Effector memory CD4-positive, alpha-beta T cell (primary cell): ENCODE measurements around the gene PGAM2.

Experiments
- DNase-seq, 3 donors: peaks; one replicate each; pipeline ENCODE4 v3.0.0-alpha.2; 2020
- H3K27ac ChIP-seq: 2 replicates; pipeline ENCODE4 v1.7.0; 2013; ENCODE audit warnings: mild to moderate bottlenecking, low read length, moderate library complexity; ENCODE audit not compliant: insufficient read depth, poor library complexity, severe bottlenecking
- H3K27me3 ChIP-seq: replicated peaks from 2 replicates; pipeline ENCODE4 v1.7.0; 2013; ENCODE audit warnings: mild to moderate bottlenecking, low read length; ENCODE audit not compliant: insufficient read depth, control insufficient read depth, poor library complexity, severe bottlenecking
- H3K36me3 ChIP-seq: 2 replicates; pipeline ENCODE4 v1.7.0; 2013; ENCODE audit warnings: mild to moderate bottlenecking, low read length, moderate library complexity; ENCODE audit not compliant: control insufficient read depth, insufficient read depth
- H3K4me1 ChIP-seq: 2 replicates; pipeline ENCODE4 v1.7.0; 2013; ENCODE audit warnings: low read length, mild to moderate bottlenecking; ENCODE audit not compliant: control insufficient read depth, insufficient read depth, poor library complexity, severe bottlenecking
- H3K4me3 ChIP-seq: 2 replicates; pipeline ENCODE4 v1.7.0; 2013; ENCODE audit warnings: low read length, low read depth, mild to moderate bottlenecking; ENCODE audit not compliant: insufficient read depth, poor library complexity, severe bottlenecking
- H3K9me3 ChIP-seq: 2 replicates; pipeline ENCODE4 v1.7.0; 2013; ENCODE audit warnings: mild to moderate bottlenecking, low read length, moderate library complexity; ENCODE audit not compliant: control insufficient read depth

PGAM2 gene

GRCh38 chr7:44095781-44096180 is 30.4 kb upstream of the PGAM2 start:
- DNase-seq, result no peak
- Histone ChIP-seq H3K9me3 (no peaks in the 10 kb centered on the region), H3K4me1 (no peaks in the 10 kb centered on the region), H3K27ac (no peak overlapping the region), H3K27me3 (no peaks in the 10 kb centered on the region), H3K36me3 (no peaks in the 10 kb centered on the region), H3K4me3 (no peak overlapping the region)

- Histone ChIP-seq H3K36me3 (no peaks in the 10 kb centered on the region), H3K27ac (no peak overlapping the region), H3K27me3 (no peaks in the 10 kb centered on the region), H3K9me3 (no peaks in the 10 kb centered on the region), H3K4me1 (no peaks in the 10 kb centered on the region), H3K4me3 (no peak overlapping the region)
- DNase-seq, result no peak
These were observed 29.7 kb upstream of the PGAM2 start for GRCh38 chr7:44094883-44095592.

GRCh38 chr7:44094365-44094764 is 29.0 kb upstream of the PGAM2 start:
- Histone ChIP-seq H3K27me3 (no peaks in the 10 kb centered on the region), H3K4me3 (no peak overlapping the region), H3K4me1 (no peaks in the 10 kb centered on the region), H3K27ac (no peak overlapping the region), H3K9me3 (no peaks in the 10 kb centered on the region), H3K36me3 (no peaks in the 10 kb centered on the region)
- DNase-seq, result no peak

GRCh38 chr7:44093102-44093641 is 27.8 kb upstream of the PGAM2 start:
- Histone ChIP-seq H3K4me1 (no peaks in the 10 kb centered on the region), H3K27me3 (no peaks in the 10 kb centered on the region), H3K9me3 (no peaks in the 10 kb centered on the region), H3K36me3 (no peaks in the 10 kb centered on the region), H3K4me3 (no peak overlapping the region), H3K27ac (no peak overlapping the region)
- no peak for DNase-seq

- no peaks in the 10 kb centered on the region for H3K9me3 ChIP-seq
- DNase-seq, result no peak
- no peaks in the 10 kb centered on the region for H3K36me3 ChIP-seq
- H3K27me3 ChIP-seq, result no peaks in the 10 kb centered on the region
- H3K4me1 ChIP-seq, result no peaks in the 10 kb centered on the region
- no peak overlapping the region for H3K27ac ChIP-seq
- no peak overlapping the region for H3K4me3 ChIP-seq
These were observed 22.8 kb upstream of the PGAM2 start for GRCh38 chr7:44087911-44088838.

GRCh38 chr7:44086627-44087026 is 21.3 kb upstream of the PGAM2 start:
- no peak overlapping the region for H3K4me3 ChIP-seq
- H3K27me3 ChIP-seq, result no peaks in the 10 kb centered on the region
- DNase-seq, result no peak
- H3K4me1 ChIP-seq, result no peaks in the 10 kb centered on the region
- H3K27ac ChIP-seq, result no peak overlapping the region
- H3K36me3 ChIP-seq, result no peaks in the 10 kb centered on the region
- H3K9me3 ChIP-seq, result no peaks in the 10 kb centered on the region

GRCh38 chr7:44085546-44085945 is 20.2 kb upstream of the PGAM2 start:
- no peak for DNase-seq
- H3K4me3 ChIP-seq, result no peak overlapping the region
- H3K27me3 ChIP-seq, result no peaks in the 10 kb centered on the region
- H3K36me3 ChIP-seq, result peaks cover under 1% of the 10 kb centered on the region
- H3K9me3 ChIP-seq, result no peaks in the 10 kb centered on the region
- no peak overlapping the region for H3K27ac ChIP-seq
- peaks cover 9% of the 10 kb centered on the region for H3K4me1 ChIP-seq

GRCh38 chr7:44084701-44085100 is 19.3 kb upstream of the PGAM2 start:
- DNase-seq, result no peak
- H3K9me3 ChIP-seq, result no peaks in the 10 kb centered on the region
- no peaks in the 10 kb centered on the region for H3K27me3 ChIP-seq
- peaks cover 9% of the 10 kb centered on the region for H3K36me3 ChIP-seq
- H3K4me3 ChIP-seq, result no peak overlapping the region
- no peak overlapping the region for H3K27ac ChIP-seq
- H3K4me1 ChIP-seq, result peaks cover 9% of the 10 kb centered on the region

GRCh38 chr7:44083796-44084195 is 18.4 kb upstream of the PGAM2 start:
- Histone ChIP-seq H3K9me3 (no peaks in the 10 kb centered on the region), H3K4me3 (no peak overlapping the region), H3K4me1 (peaks cover 9% of the 10 kb centered on the region), H3K27me3 (no peaks in the 10 kb centered on the region), H3K36me3 (peaks cover 18% of the 10 kb centered on the region), H3K27ac (no peak overlapping the region)
- DNase-seq, result no peak
